Upper lobe of right lung (tissue), 1 donor: ENCODE results near the gene TPR. TPM values are rescaled to one million over a fixed set of nuclear protein-coding genes. Genes with fewer than 3 reads are reported as not detected.

Source experiments
- ATAC-seq: fragments of 200-7000 bp; cut with Tn5 transposase; one replicate; pipeline ENCODE4 v1.9.1; 2020; ENCODE audit warnings: mild to moderate bottlenecking, moderate library complexity
- DNase-seq: peaks from one replicate; pipeline ENCODE4 v3.0.0-alpha.2; 2020
- H3K27ac ChIP-seq: fragments of 200-600 bp; one replicate; pipeline ENCODE4 v1.8.0; 2022
- H3K27me3 ChIP-seq: fragments of 200-600 bp; one replicate; pipeline ENCODE4 v1.8.0; 2022; ENCODE audit warnings: mild to moderate bottlenecking
- H3K36me3 ChIP-seq: fragments of 200-600 bp; one replicate; pipeline ENCODE4 v1.8.0; 2022
- H3K4me1 ChIP-seq: fragments of 200-600 bp; one replicate; pipeline ENCODE4 v1.8.0; 2022
- H3K4me3 ChIP-seq: fragments of 200-600 bp; one replicate; pipeline ENCODE4 v1.8.0; 2022; ENCODE audit warnings: mild to moderate bottlenecking
- H3K9me3 ChIP-seq: fragments of 200-600 bp; one replicate; pipeline ENCODE4 v1.8.0; 2022
- CTCF ChIP-seq: fragments of 200-600 bp; IDR thresholded peaks from one replicate; pipeline ENCODE4 v1.8.0; 2022; ENCODE audit warnings: antibody characterized with exemption
- intact Hi-C: fragments of 100-400 bp; cut with DNase I; formaldehyde crosslinking; loops from one replicate; pipeline ENCODE4 v1.11.0; 2022
- total RNA-seq: library from RNA; stranded (reverse); fragmentation: NEBNext Ultra II Directional; extraction: Animal tissue kit (Norgen Biotek cat#: 25700); gene quantifications from one replicate; pipeline ENCODE4 v1.2.1, GENCODE V29; 2021
- donor health status: DM: no; HTN: yes; CAD: no; lungs with severe emphysema.

TPR gene
- total RNA-seq, 1 donor from 2014 or later = 83.4 TPM

- ATAC-seq (no peak), DNase-seq (no peak)
- Histone ChIP-seq H3K4me1 (no peaks in the 10 kb centered on the region), H3K9me3 (no peaks in the 10 kb centered on the region), H3K4me3 (no peak overlapping the region), H3K36me3 (peaks cover 100% of the 10 kb centered on the region), H3K27me3 (no peaks in the 10 kb centered on the region), H3K27ac (no peak overlapping the region)
- intact Hi-C loops = no loop called here
- TF ChIP-seq CTCF = no peak
Observed at GRCh38 chr1:186340772-186341171, 34.3 kb downstream of the TPR start.

GRCh38 chr1:186337554-186337953, 37.5 kb downstream of the TPR start:
- no peak for TF ChIP-seq CTCF
- Histone ChIP-seq H3K36me3 (peaks cover 100% of the 10 kb centered on the region), H3K4me3 (no peak overlapping the region), H3K4me1 (no peaks in the 10 kb centered on the region), H3K27ac (no peak overlapping the region), H3K27me3 (no peaks in the 10 kb centered on the region), H3K9me3 (no peaks in the 10 kb centered on the region)
- intact Hi-C loops = no loop called here
- DNase-seq = no peak
- ATAC-seq = no peak

GRCh38 chr1:186330758-186331157, 44.3 kb downstream of the TPR start:
- intact Hi-C loops = no loop called here
- H3K4me1 ChIP-seq = no peaks in the 10 kb centered on the region
- H3K27ac ChIP-seq = no peak overlapping the region
- H3K4me3 ChIP-seq = no peak overlapping the region
- peak; percentile 36 for TF ChIP-seq CTCF
- H3K9me3 ChIP-seq = no peaks in the 10 kb centered on the region
- no peaks in the 10 kb centered on the region for H3K27me3 ChIP-seq
- H3K36me3 ChIP-seq = peaks cover 95% of the 10 kb centered on the region
- ATAC-seq = no peak
- DNase-seq = no peak

GRCh38 chr1:186327331-186327730, 47.7 kb downstream of the TPR start:
- no peaks in the 10 kb centered on the region for H3K4me1 ChIP-seq
- no peak for TF ChIP-seq CTCF
- no peak overlapping the region for H3K4me3 ChIP-seq
- no peak for ATAC-seq
- H3K36me3 ChIP-seq = peaks cover 95% of the 10 kb centered on the region
- no peak overlapping the region for H3K27ac ChIP-seq
- intact Hi-C loops = no loop called here
- DNase-seq = no peak
- no peaks in the 10 kb centered on the region for H3K27me3 ChIP-seq
- H3K9me3 ChIP-seq = no peaks in the 10 kb centered on the region

GRCh38 chr1:186326009-186326408, 49.0 kb downstream of the TPR start:
- Histone ChIP-seq H3K4me3 (no peak overlapping the region), H3K27me3 (no peaks in the 10 kb centered on the region), H3K27ac (no peak overlapping the region), H3K36me3 (peaks cover 95% of the 10 kb centered on the region), H3K9me3 (no peaks in the 10 kb centered on the region), H3K4me1 (no peaks in the 10 kb centered on the region)
- intact Hi-C loops = no loop called here
- no peak for DNase-seq
- TF ChIP-seq CTCF = no peak
- no peak for ATAC-seq

- no peaks in the 10 kb centered on the region for H3K27me3 ChIP-seq
- TF ChIP-seq CTCF = no peak
- no peaks in the 10 kb centered on the region for H3K4me1 ChIP-seq
- ATAC-seq (no peak), DNase-seq (no peak)
- no peaks in the 10 kb centered on the region for H3K9me3 ChIP-seq
- no peak overlapping the region for H3K27ac ChIP-seq
- H3K4me3 ChIP-seq = no peak overlapping the region
- peaks cover 94% of the 10 kb centered on the region for H3K36me3 ChIP-seq
- intact Hi-C loops = no loop called here
Observed at GRCh38 chr1:186325239-186325638, 49.8 kb downstream of the TPR start.
